GM21825 (cell line): Measurements from ENCODE around the gene SAV1.

Source experiments
- ATAC-seq: cut with Tn5 transposase; IDR thresholded peaks from one replicate; pipeline ENCODE4 v1.9.1; 2021; ENCODE audit warnings: mild to moderate bottlenecking, moderate library complexity; ENCODE audit not compliant: unreplicated experiment

SAV1 gene

GRCh38 chr14:50610465-50610864, 57.6 kb downstream of the SAV1 start:
- no peak for ATAC-seq

- no peak for ATAC-seq
These were observed 59.7 kb downstream of the SAV1 start for GRCh38 chr14:50608302-50608851.

GRCh38 chr14:50607761-50608160, 60.3 kb downstream of the SAV1 start:
- no peak for ATAC-seq

- no peak for ATAC-seq
These were observed 60.9 kb downstream of the SAV1 start for GRCh38 chr14:50607181-50607580.

- no peak for ATAC-seq
These were observed 61.6 kb downstream of the SAV1 start for GRCh38 chr14:50606468-50606867.

- no peak for ATAC-seq
These were observed 62.3 kb downstream of the SAV1 start for GRCh38 chr14:50605766-50606165.

GRCh38 chr14:50603565-50603964, 64.5 kb downstream of the SAV1 start:
- no peak for ATAC-seq

GRCh38 chr14:50602035-50602434, 66.1 kb downstream of the SAV1 start:
- no peak for ATAC-seq

- no peak for ATAC-seq
These were observed 66.7 kb downstream of the SAV1 start for GRCh38 chr14:50601394-50601793.

- no peak for ATAC-seq
These were observed 67.3 kb downstream of the SAV1 start for GRCh38 chr14:50600849-50601248.

- ATAC-seq: no peak
These were observed 68.2 kb downstream of the SAV1 start for GRCh38 chr14:50599700-50600444.

- ATAC-seq: no peak
These were observed 69.3 kb downstream of the SAV1 start for GRCh38 chr14:50598765-50599164.

GRCh38 chr14:50594577-50595316, 73.4 kb downstream of the SAV1 start:
- ATAC-seq: no peak

- no peak for ATAC-seq
These were observed 77.6 kb downstream of the SAV1 start for GRCh38 chr14:50590464-50590863.
